HG03108 (cell line): ENCODE results near the gene MRPS9.

Experiments used
- ATAC-seq: cut with Tn5 transposase; IDR thresholded peaks from one replicate; pipeline ENCODE4 v1.9.1; 2021; ENCODE audit warnings: moderate library complexity; ENCODE audit not compliant: unreplicated experiment

Gene MRPS9

DNA sequence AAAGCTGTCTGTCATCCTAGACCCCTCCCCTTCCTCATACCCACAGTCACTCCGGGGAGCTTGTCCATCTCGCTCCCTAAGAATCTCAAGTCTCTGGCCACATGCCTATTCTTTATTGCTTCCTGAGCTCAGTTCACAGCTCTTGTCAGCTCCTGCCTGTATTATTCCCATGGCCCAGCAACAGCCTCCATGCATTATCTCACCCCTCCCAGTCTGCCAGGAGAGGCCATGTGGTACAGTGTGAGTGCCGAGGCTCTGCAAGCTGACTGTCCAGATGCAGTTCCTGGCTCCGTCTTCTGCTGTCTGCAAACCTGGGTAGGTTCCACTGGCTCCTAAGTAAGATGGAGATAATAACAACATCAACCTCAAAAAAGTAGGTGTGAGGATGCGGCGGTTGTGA lies 79.7 kb downstream of the MRPS9 start:
- no peak for ATAC-seq

DNA sequence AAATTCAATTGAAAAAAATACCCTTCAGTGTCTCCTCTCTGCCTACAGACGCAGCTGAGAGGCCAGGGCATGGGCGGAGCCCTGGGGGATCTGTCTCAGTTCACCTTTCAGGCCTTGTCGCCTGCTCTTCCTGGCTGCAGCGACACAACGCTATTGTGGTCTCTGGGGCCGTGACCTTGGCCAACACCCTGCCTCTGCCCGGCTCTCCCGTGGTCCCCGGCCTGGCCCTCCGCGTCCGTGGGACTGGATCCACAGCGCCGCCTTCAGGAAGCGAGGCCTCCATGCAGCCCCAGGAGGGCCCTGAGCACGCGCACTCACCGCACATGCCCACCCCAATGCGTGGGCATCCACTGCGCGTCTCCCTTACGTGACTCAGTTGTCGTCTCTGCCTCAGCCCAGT lies 81.1 kb downstream of the MRPS9 start:
- ATAC-seq: no peak

DNA sequence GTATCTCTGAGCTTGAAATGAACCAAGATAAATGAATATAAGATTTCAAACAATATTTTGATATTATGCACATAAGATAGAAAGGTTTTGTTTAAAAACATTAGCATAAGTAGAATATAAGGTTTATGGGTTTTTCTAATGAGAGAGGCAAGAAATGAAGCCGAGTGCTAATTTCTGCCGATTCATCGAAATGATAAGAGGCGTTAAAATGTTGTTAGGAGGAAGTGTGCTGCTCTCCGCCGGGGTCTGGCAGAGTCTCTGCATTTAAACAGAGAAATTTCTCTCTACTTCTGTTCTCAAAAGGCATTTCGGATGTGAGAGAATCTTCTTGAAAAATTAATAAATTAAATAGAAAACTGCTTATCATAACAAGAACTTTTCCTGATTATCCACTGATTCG lies 83.6 kb downstream of the MRPS9 start:
- no peak for ATAC-seq

DNA sequence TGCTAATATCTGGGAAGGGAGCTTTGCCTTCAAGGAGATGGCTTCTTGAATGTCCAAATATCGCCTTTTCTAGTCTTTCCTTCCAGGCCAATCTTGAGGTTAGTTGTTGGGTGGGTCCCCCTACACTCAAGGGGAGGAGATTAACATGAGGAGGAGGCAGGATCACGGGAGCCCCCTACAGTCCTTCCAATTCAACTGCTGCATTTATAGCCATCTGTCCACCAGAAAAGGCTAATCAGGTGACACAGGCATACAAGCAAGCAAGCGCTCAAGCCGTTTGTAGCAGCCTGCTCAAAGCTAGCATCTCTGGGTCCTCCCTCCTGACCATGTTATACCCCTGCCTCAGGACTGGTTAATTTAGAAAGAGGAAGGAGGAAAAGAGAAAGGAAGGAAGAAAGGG lies 87.6 kb downstream of the MRPS9 start:
- no peak for ATAC-seq

DNA sequence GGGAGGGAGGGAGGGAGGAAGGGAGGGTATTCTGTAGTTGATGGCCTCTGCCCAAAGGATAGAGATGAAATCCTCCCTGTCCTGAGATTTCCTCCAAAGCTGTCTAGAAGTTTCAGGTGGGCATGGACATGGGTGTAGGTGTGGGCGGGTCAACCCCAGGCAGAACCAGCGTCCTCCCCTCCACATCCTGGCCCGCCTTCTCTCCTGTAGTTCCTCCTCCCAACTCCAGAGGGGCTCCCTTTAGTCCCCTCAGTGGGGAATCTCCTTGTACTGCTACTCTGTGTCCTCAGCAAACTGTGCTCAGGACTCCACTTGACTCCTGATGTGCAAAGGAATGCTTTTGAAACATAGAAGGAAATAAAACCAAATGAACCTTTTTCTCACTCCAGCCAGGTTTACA lies 88.1 kb downstream of the MRPS9 start:
- ATAC-seq: no peak

DNA sequence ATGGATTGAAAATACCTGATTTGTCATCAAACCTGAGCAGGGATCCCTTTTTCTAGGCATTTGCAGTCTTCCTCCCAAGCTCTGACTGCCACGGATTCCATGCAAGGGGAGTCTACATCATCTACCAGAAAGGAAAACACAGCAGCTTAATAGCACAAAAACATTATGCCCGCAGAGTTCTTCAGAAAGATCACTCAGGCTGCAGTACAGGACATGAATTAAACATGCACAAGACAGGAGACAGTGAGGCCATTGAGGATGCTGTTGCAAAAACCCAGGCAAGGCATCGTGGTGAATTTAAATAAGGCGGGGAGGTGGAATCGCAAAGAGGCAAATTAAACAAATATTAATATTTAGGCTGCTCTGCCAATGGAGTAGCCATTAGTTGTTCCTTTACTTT lies 88.5 kb downstream of the MRPS9 start:
- ATAC-seq: no peak

DNA sequence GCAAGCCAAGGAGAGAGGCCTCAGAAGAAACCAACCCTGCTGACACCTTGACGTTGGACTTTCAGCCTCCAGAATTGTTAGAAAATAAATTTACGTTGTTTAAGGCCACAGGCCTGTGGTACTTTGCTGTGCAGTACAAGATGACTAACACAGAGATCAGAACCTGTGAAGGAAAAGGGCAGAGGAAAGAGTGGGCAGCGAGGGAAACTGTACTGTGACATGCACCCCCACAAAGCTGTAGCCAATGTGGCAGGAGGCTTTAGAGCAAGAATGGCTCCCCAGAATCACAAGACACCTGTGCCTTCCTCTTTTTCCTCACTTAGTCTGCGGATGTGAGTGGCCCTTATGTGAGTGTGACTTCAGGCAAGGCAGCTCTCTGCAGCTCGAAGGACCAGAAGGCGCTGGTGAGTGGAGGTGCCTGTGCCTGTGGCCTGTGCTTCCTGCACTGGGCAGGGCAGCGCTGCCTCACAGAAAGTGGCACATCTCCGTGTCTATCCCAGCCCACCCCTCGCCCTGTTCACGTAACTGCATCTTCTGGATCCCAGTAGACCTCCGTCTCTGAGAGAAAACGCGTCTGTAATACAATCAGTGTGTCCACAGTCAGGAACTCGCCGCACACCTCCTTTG lies 89.5 kb downstream of the MRPS9 start:
- ATAC-seq: no peak

DNA sequence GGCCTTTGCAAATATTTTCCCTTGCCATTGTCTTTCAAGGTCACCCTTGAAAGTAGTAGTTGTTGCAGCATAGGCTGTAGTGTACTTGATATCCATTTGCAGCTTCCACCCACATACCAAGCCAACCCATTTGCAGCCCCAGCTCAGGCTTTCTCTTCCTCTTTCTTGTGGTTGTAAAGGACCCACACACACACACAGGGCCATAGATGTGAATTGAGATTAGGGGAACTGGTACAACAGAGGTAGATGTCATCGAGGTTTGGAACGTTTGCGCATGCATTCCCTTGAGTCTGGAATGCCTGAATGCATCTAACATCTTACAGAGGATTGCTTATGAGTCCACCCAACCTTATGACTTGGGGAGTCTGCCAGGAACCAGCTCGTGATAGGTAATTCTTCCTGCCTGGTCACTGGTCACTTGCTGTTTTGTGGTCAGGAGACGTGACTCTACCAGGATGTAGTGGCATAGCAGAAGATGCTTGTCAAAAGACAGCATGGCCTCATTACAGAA lies 91.9 kb downstream of the MRPS9 start:
- ATAC-seq: peak; percentile 89

DNA sequence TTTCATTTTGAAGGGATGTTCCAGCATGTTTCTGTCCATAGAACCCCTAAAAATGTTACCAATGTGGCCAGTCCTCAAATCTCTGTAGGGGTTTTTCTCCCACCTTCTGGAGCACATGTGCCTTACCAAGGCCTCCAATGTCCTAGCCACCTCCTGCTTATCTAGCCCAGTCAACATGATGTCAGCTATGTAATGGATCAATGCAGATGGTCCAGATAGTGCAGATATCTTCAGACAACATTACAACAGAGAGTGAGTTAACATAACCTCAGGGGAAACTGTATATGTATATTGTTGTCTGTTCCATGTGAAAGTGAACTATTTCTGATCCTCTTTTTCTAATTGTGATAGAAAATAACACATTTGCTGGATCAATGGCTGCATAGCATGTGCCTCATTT lies 92.7 kb downstream of the MRPS9 start:
- no peak for ATAC-seq

DNA sequence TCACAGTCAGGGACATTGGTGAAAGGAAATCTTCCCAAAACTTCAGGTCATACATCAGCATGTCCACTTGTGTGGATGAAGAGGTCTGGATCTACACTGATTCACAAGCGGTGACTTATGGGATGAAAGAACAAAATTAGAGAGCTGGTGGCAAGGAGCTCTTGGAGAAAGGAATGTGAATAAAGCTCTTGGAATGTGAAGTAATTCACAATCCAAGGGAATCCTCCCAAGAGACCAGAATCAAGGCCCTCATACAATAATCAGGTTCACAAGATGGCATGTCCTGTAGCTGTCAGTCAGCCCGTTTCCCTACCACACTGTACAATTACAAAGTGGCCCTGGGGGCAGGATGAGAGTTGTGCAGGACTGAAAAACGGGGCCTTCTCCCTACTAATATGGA lies 96.2 kb downstream of the MRPS9 start:
- ATAC-seq: no peak

DNA sequence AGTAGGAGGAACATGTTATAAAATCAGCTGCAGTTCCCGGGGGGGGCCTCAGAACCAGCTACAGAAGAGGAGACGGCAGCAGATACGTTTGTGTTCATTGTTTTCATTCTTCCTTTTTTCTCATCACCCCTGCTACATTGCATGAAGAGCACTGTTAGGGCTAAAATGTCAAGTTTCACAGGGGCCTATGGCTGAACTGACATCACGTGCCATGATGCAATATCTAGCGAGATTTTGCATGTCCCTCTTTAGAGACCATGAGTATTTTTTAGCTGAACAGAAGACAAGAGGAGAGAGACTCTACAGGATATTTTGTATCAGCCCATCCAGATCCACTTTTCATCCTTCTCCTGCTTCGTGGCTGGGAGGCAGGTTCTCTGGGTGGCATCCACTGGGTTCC lies 97.6 kb downstream of the MRPS9 start:
- ATAC-seq: no peak

DNA sequence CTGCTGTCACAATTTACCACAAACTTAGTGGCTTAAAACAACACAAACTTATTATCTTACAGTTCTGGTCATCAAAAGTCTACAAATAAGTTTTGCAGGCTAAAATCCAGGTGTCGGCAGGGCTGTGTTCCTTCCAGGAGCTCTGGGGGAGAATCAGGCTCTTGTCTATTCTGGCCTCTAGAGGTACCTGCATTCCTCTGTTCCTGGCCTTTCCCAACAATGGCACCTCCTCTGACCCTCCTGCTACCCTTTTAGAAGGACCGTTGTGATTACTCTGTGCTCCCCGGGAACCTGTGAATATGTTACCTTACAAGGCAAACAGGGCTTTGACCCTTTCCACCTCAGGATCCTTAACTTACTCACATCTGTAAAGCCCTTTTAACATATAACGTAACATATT lies 98.5 kb downstream of the MRPS9 start:
- no peak for ATAC-seq

DNA sequence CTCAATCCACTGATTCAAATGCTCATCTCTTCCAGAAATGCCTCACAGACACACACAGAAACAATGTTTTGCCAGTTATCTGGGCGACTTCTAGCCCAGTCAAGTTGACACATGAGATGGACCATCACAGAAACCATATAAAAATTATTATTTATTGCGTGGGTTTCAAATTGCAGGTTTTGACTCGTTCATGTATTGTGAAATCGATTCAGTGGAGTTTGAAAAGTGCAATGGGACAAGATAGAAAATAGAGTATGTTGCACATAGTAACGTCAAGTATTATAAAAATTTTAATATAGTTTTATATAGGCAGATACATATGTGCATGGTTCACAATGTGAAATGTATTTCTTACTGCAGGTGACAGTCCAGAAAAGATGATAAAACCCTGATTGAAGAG lies 100.8 kb downstream of the MRPS9 start:
- ATAC-seq: no peak

DNA sequence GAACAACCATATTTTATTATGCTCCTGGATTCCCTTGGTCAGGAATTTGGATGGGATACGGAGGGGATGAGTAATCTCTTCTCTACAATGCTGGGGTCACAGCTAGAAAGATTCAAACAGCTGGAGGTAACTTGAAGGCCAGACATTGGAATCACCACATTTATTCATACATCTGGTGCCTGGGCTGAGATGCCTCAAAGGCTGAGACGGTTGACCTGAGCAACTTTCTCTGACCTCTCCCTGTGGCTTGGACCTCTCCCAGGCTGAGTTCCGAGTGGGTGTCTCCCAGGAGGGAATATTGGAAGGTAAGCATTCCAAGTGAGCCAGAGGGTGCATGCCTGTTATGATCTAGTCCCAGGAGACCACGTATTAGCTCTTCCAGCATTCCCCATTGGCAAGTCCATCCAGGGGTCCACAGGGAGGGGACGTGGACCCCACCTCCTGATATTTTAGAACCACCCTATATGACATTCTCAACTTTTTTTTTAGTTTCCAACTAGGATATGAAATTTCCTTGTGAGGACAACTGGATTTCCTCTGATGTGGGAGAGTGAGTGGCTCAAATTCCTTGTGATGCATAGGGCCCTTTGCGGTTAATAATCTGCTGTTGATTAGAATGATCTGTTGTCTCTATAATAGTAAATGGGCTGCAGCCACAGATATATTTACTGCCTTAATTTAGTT lies 101.8 kb downstream of the MRPS9 start:
- ATAC-seq: no peak

DNA sequence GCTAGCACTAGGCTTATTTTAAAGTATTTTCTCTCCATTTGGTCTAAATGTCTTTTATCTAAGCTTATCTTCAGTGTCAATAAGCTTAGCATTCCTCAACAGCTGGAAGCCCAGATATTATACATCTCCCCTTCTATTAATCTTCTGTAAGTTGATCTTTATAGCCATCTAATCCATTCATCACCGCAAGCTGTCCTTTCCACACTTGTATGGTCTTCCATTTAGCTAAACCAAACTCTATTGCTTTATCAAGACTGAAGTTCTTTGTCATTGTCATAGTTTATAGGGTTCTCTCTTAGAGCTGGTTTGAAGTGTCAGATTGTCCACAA lies 102.3 kb downstream of the MRPS9 start:
- no peak for ATAC-seq

DNA sequence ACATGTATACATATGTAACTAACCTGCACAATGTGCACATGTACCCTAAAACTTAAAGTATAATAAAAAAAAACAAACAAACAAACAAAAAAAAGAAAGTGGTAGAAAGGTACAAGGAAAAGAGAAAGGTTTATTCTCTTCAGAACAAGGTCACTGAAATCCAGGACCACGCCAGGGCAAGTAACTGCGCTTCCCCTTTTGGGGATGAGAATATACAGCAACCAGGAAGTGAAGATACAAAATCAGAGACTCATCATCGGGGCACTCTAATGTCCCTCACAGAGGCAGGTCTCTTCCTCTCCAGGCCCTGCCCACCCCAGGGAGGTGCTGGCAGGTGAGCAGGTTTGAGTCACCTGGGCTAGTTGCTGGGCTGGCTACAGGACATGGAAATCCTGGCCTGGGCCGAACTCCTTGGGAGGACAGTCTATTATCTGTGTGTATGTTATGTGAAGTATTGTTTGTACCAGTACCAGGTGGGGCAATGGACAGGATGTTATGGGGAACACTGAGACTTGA lies 103.3 kb downstream of the MRPS9 start:
- no peak for ATAC-seq

DNA sequence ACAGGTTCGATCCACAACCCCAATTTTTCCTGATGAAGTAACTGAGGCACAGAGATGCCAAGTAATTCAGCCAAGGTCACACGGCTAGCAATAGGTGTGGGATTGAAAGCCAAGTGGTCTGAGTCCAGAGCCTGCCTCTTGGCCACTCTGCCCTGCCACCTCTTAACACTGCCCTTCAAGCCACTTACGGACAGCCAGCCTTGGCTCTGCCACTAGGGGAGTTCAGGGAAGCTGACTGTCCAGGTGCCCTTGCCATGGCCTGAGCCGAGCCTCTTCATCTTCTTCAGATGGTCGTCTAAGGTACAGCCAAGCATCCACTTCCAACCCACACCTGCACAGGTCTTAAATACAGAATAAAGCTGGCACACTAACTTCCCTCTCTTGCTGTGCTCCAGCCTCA lies 104.4 kb downstream of the MRPS9 start:
- ATAC-seq: no peak

DNA sequence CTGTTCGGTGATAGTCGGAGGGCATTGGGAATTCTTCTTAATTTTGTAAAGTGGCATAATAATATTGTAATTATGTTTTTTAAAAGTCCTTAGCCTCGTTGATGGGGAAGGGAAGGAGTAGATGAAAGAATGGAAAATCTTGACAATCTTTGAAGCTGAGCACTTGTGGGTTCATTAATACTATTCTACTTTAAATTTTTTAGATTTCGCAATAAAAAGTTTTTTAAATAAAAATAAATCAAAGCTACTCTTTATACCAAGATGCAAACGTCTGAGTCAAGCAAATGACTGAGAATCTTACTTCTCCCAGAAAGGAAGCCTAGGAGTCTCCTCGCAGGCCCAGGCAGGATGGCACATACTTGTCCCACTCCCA lies 105.2 kb downstream of the MRPS9 start:
- no peak for ATAC-seq

DNA sequence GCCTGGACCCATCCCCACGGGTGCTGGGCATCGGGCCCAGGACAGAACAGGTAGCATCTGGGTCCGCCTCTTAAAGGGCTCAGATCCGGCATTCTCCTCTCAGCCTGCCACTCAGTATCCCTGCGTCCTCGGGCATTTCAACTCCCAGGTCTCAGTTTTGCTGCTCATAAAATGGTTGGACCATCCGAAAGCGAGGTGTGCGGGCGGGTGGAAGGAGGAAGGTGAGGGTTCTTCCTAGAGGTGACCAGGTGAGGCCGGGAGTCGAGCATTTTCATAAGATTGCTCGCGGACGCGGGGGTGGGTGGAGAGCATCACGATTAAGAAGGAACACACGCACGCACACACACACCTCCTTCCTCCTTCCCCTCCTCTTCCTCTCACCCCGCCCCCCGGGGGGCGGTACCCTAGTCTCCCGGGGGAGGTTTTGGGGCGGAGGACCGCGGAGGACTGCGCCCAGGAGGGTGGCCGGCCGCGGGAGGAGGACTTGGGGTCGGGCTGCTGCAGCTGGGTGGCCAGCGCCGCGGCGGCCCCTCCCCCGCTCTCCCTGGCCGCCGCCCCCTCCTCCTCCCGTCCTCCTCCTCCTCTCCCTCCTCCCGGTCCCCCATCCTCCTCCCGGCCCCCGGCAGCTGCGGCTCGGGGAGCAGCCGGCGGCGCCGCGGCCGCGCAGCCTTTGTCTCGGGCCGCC lies 105.7 kb downstream of the MRPS9 start:
- no peak for ATAC-seq

DNA sequence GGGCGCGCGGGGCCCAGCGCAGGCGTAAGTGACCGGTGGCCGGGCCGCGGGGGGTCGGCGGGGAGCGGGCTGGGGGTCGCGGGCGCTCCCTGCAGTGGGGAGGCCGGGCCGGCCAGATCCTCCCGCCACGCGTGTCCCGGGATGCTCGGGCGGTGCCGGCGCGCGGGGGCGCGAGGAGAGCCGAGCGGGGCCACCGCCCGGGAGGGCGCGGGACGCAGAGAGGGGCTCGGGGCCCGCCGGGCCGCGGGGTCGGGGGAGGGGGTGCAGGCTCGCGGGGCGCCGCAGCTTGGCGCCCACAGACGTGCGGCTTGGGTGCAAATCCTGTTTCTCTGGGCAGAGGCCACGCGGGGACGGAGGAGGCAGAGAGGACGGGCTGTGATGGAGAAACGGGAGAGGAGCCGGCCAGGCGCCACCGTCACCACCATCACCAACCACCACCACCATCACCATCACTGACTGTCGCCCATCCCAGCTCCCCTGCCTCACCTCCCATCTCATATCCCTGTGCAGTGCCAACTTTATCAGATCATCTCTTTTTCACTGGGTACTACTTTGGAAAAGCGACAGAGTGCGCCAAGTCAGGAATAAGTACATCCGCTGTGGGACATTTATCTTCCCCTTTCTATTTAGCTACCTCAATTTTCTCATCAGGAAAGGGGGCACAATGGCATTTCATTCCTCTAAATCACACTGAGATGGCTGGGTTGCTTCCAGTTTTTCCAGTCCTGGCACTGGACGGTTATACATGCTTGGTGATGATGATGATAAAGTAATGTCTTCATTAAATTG lies 106.5 kb downstream of the MRPS9 start:
- no peak for ATAC-seq

DNA sequence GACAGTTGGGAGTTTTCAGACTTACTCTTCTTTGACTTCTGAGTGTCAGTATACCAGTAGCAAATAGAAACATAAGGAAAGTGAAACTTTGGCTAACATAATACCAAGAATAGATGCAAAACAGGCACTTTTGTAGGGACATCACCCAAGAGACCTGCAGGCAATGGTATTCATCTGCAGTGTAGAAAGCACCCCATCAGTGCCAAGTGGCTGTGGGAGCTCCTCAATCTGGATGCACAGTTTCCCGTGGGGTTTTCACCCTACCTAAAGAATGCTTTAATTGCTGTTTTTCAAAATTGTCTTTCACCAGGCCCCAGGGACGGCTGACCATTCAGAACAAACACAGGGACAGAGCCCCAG lies 107.1 kb downstream of the MRPS9 start:
- ATAC-seq: no peak

DNA sequence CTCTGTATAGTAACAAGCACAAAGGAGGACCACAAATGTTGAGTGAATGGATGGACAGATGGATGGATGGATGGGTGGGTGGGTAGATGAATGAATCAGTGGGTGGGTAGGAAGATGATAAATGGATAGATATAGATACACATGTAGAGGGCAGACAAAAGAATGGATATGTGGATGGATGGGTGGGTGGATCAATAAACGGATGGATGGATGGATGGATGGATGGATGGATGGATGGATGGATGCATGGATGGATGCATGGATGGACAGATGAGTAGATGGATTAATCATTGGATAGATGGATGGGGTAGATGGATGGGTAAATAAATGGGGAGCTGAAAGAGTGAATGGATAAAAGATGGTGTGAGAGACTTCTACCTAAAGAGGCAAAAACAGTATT lies 111.4 kb downstream of the MRPS9 start:
- no peak for ATAC-seq
